ENCODE measurements around the gene CDHR5.

- TF ChIP-seq CTCF (IDR thresholded peaks at IDR 0.05; ENCODE audit: poor library complexity) (no peak), EZH2phosphoT487 (IDR thresholded peaks at IDR 0.05; ENCODE audit: low read depth, severe bottlenecking, unreplicated experiment) (no peak), EZH2 (IDR thresholded peaks at IDR 0.05; ENCODE audit: borderline replicate concordance) (no peak)
Measured at GRCh38 chr11:575313-575995, 49.3 kb downstream of the CDHR5 start.
